Forelimb muscle (tissue), 1 donor: Measurements from ENCODE around the gene COA1. TPM values are rescaled to one million over a fixed set of nuclear protein-coding genes. Genes with fewer than 3 reads are reported as not detected.
A peak's percentile ranks its signal among the peaks of the same experiment; 100 is the strongest.
"Not testable (repeated sequence)": the region's sequence is repeated elsewhere in the genome, so short reads cannot be mapped to it uniquely, and the experiment has no call there.

Source experiments
- DNase-seq: peaks from one replicate; pipeline ENCODE4 v3.0.0-alpha.2; 2013; ENCODE audit warnings: low read depth
- polyA plus RNA-seq: library from polyadenylated mRNA; unstranded; fragments of 120-200 nt; gene quantifications from one replicate; pipeline ENCODE4 v1.2.1, GENCODE V29; 2013; ENCODE audit not compliant: insufficient read length

COA1 gene
- polyA plus RNA-seq, 1 donor = 42.2 TPM

- DNase-seq = no peak
These were observed 2.3 kb downstream of the COA1 start for GRCh38 chr7:43727003-43727402.

DNA sequence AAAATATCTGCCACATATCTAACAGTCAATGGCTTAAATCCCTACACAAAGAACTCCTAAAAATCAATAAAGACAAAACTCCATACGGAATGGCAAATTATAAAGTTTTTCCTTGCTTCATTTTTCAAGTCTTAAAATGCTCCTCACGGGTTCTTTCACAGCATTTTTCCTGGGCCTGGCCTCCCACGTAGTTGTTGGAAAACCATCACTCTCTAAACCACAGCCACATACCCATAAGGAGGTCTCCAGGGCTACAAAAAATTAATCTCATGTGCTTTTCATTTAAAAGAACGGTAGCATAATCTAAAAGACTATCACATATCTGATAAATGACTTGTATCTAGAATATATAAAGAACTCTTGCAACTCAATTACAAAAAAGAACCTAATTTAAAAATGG lies 2.9 kb downstream of the COA1 start:
- no peak for DNase-seq

- no peak for DNase-seq
These were observed 4.1 kb downstream of the COA1 start for GRCh38 chr7:43725251-43725650.

DNA sequence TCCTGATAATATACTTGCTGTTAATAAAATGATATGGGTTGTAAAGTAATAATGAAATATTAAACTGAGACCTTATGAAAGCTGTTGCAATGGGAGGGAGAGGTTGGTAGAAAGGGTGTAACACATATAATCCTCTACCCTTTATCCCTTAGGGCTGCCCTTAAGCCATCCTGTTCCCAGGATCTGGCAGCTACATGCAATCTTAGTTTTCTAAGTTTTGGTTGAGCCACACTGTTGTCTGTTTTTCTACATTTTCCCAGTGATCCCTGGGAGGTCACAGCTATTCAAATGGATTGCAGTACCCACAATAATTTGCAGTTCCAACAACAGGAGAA lies 6.3 kb downstream of the COA1 start:
- DNase-seq = no peak

GRCh38 chr7:43721193-43721806 lies 8.0 kb downstream of the COA1 start:
- peak; percentile 46 for DNase-seq

GRCh38 chr7:43716598-43716997 lies 12.7 kb downstream of the COA1 start:
- DNase-seq = no peak

DNA sequence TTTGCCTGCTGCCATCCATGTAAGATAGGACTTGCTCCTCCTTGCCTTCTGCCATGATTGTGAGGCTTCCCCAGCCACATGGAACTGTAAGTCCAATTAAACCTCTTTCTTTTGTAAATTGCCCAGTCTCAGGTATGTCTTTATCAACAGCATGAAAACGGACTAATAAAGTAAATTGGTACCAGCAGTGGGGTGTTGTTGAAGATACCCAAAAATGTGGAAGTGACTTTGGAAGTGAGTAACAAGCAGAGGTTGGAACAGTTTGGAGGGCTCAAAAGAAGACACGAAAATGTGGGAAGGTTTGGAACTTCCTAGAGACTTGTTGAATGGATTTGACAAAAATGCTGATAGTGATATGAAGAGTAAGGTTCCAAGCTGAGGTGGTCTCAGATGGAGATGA lies 13.4 kb downstream of the COA1 start:
- not testable (repeated sequence) for DNase-seq

GRCh38 chr7:43711503-43711902 lies 17.8 kb downstream of the COA1 start:
- DNase-seq = no peak

- DNase-seq = not testable (repeated sequence)
These were observed 21.3 kb downstream of the COA1 start for GRCh38 chr7:43708055-43708454.

GRCh38 chr7:43703573-43703972 lies 25.8 kb downstream of the COA1 start:
- DNase-seq = no peak

DNA sequence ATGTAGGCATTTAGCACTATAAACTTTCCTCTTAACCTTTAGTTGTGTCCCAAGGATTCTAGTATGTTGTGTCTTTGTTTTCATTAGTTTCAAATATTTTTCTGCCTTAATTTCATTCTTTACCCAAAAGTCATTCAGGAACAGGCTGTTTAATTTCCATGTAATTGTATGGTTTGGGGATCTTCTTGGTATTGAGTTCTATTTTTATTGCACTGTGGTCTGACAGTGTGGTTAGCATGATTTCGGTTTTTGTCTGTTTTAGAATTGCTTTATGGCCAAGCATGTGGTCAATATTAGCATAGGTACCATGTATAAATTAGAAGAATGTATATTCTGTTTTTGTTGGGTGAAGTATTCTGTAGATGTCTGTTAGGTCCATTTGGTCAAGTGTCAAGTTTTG lies 26.3 kb downstream of the COA1 start:
- no peak for DNase-seq

GRCh38 chr7:43701929-43702328 lies 27.4 kb downstream of the COA1 start:
- DNase-seq = no peak

GRCh38 chr7:43701500-43701854 lies 27.8 kb downstream of the COA1 start:
- no peak for DNase-seq

- no peak for DNase-seq
These were observed 28.4 kb downstream of the COA1 start for GRCh38 chr7:43700646-43701499.

GRCh38 chr7:43700059-43700501 lies 29.2 kb downstream of the COA1 start:
- DNase-seq = peak; percentile 25

DNA sequence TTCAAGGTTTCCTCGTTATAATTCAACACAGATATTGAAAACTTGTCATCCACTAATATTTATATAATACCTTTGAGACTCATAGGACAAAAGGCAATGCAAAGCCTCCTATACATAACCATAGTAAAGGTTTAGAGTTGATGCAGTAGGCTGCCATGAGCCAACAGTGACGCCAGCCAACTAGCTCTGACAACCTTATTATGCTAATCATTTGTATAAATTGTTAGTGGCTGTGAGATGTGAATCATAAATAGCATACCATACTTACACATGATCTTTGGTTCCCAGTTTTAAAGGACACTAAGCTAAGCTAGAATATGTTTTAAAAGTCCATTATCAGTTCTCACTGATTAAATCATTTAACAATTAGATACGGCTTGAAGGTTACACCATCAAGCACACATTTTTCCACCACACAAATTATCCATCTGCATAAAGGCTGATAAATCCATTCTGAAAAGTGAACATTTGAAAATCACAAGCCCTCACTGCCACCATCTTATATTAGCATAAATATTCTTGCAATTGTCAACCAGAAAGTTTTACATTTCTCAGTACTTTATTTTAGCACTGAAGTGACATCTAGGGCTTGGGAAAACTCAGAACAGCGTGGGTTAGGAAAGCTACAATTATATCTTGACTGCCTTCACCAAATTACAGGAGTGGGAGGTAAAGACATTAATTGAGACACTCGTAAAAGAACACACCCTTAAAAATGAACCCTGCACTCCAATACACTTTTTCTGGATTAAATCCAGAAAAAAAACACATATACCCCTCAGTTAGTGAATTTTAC lies 30.7 kb downstream of the COA1 start:
- DNase-seq = no peak

DNA sequence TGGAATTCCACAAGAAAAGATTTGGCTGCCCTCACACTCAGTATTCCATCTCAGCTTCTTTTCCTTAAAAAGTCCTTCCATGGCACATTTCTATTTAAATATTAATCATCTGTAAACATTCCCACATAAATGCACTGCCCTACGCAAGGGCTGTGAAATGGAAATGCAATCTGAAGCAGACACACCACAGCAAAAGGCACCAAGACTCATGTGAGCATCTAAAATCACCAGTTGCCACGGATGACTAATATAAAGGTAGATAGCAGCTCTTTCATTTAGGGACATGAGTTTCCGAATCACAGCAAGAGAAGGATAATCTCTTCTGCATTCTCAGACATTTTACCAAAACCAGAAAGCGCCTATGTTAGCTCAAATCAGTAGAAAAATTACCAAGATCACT lies 31.6 kb downstream of the COA1 start:
- no peak for DNase-seq

DNA sequence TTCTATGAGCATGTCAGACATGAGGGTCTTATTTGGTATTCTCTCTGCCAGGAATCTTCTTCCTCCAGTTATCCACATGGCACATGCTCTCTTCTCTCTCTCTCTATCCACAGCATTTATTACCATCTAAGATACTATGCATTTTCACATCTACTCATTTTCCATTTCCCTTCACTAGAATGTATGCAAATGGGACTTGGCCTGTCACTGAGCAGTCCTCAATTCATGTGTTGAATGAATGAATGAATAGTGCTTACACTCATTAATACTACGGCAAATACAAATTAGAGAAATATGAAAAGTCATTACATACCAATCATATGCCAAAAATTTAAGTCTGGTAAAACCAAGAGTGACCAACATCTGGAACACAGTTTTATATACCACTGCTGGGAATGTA lies 34.0 kb downstream of the COA1 start:
- no peak for DNase-seq

- DNase-seq = no peak
These were observed 34.9 kb downstream of the COA1 start for GRCh38 chr7:43694399-43694748.

- DNase-seq = no peak
These were observed 35.5 kb downstream of the COA1 start for GRCh38 chr7:43693687-43694398.

GRCh38 chr7:43692582-43693373 lies 36.5 kb downstream of the COA1 start:
- DNase-seq = no peak
